COLO668 (cell line): ENCODE measurements around the gene ZBED4.
A peak's percentile ranks its signal among the peaks of the same experiment; 100 is the strongest.
"Not testable (repeated sequence)": the region's sequence is repeated elsewhere in the genome, so short reads cannot be mapped to it uniquely, and the experiment has no call there.

Experiments
- DNase-seq: peaks from one replicate; lab custom pipeline; 2025; ENCODE audit not compliant: unreplicated experiment; lab: John Stamatoyannopoulos, UW

The ZBED4 gene, protein sequence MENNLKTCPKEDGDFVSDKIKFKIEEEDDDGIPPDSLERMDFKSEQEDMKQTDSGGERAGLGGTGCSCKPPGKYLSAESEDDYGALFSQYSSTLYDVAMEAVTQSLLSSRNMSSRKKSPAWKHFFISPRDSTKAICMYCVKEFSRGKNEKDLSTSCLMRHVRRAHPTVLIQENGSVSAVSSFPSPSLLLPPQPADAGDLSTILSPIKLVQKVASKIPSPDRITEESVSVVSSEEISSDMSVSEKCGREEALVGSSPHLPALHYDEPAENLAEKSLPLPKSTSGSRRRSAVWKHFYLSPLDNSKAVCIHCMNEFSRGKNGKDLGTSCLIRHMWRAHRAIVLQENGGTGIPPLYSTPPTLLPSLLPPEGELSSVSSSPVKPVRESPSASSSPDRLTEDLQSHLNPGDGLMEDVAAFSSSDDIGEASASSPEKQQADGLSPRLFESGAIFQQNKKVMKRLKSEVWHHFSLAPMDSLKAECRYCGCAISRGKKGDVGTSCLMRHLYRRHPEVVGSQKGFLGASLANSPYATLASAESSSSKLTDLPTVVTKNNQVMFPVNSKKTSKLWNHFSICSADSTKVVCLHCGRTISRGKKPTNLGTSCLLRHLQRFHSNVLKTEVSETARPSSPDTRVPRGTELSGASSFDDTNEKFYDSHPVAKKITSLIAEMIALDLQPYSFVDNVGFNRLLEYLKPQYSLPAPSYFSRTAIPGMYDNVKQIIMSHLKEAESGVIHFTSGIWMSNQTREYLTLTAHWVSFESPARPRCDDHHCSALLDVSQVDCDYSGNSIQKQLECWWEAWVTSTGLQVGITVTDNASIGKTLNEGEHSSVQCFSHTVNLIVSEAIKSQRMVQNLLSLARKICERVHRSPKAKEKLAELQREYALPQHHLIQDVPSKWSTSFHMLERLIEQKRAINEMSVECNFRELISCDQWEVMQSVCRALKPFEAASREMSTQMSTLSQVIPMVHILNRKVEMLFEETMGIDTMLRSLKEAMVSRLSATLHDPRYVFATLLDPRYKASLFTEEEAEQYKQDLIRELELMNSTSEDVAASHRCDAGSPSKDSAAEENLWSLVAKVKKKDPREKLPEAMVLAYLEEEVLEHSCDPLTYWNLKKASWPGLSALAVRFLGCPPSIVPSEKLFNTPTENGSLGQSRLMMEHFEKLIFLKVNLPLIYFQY

DNA sequence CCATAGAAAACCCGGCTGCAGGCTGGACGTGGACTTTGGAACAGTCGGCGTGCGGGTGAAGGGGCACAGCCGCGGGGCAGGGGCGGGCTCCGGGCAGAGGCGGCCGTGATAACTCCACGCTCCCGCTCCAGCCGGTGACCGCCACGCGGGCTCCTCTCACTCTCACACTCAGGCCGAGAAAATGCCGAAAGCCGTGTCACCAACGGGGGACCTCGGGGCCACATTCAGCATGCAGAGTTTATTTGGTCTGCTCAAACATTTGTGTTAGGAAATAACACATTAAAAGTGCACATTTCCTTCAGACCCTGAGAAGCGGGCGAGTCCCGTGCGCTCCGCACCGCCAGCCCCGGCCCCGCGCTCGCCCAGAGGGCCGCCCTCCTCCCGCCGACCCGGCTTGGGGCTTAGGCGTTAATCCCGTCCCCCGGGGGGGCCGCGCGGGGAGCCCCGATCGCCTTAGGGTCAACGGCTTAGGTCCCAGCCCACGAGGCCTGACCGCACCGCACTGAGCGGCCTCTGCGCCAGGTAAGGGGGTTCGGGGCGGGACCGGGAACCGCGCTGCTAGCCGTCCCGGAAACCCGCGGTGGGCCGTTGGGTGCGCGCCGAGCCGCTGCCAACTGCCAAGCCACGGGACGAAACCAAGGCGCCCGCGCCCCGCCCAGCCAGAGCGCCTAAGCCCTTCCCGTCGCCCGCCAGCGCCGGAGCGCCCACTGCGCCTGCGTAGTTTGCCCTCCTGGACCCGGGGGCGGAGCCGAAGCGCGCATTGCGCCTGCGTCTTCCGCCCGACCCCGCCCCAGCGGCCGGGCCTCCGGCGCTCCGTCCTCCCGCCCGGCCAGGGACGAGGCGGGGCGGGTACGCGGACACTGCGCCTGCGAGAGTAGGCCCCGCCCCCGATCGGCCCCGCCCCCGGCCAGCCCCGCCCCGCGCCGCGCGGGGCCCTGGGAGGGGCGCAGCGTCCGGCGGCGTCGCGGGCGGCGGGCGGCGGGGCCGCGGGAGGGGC is at the start of gene ZBED4:
Gene ZBED4, plus strand, starts transcription at position 947 of the 997 bp plus-strand sequence. CDS start 29,819 bp downstream, outside the sequence.
- DNase-seq: peak; percentile 99

DNA sequence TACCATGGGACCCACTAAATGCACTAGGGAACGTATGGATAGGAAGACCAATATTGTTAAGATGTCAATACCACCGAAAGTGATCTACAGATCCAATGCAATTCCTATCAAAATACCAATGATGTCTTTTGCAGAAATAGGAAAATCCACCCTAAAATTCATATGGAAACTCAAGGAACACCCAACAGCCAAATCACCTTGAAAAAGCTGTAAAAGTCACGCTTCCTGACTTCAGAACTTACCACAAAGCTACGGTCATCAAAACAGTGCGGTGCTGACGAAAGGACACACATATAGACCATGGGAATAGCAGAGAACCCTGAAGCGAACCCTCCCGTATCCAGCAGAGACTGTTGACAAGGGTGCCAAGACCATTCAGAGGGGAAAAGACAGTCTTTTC is 46.5 kb upstream of the ZBED4 start:
- DNase-seq: no peak

DNA sequence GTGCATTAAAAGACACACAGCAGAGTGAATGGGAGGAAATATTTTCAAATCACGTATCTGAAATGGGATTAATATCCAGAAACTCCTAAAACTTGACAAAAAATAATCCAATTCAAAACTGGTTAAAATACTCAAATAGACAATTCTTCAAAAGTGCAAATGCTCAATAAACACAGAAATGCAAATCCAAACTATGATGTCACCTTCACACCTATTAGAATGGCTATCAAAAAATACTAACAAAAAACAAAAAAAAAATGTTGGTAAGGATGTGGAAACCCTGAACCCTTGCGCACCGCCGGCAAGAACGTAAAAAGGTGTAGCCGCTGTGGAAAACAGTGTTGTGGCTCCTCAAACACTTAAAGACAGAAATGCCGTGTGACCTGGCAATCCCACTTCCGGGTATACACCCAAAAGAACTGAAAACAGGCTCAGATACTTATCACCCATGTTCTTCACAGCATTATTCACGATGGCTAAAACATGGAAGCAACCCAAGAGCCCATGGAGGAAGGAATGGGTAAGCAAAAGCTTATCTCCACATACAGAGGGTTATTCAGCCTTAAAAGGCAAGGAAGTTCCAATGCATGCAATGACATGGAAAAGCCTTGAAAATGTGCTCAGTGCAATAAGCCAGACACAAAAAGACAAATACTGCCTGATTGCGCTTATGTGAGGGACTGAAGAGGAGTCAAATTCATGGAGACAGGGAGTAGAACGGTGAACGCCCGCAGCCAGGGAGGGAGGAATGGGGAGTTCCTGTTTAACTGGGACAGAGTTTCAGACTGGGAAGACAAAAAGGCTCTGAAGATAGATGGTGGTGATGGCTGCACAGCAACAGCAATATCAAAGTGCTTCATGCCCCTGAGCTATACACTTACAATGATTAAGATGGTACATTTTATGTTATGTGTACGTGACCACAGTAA is 45.6 kb upstream of the ZBED4 start:
- no peak for DNase-seq

DNA sequence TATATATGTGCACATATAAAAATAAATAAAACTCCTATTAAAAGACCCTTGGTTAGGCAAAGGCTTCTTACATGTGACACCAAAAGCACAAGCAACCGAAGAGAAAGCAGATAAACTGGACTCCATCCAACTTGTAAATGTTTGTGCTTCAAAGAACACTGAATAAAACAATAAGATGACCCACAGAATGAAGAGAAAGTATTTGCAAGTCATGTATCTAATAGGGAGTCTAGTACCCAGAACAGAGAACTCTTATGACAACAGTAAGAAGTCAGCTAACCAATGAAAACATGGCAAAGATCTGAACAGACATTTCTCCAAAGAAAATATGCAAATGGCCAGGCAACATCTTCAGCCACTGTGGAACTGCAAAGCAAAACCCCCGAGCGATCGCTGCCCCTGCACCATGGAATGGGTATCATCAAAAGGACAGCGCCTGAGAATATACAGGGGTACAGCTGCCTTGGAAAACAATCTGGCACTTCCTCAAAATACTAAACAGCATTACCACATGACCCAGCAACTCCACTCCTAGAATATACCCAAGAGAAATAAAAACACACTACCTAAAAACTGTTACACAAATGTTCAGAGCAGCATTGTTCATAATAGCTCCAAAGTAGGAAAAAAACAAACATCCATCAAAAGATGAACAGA is 43.2 kb upstream of the ZBED4 start:
- no peak for DNase-seq

DNA sequence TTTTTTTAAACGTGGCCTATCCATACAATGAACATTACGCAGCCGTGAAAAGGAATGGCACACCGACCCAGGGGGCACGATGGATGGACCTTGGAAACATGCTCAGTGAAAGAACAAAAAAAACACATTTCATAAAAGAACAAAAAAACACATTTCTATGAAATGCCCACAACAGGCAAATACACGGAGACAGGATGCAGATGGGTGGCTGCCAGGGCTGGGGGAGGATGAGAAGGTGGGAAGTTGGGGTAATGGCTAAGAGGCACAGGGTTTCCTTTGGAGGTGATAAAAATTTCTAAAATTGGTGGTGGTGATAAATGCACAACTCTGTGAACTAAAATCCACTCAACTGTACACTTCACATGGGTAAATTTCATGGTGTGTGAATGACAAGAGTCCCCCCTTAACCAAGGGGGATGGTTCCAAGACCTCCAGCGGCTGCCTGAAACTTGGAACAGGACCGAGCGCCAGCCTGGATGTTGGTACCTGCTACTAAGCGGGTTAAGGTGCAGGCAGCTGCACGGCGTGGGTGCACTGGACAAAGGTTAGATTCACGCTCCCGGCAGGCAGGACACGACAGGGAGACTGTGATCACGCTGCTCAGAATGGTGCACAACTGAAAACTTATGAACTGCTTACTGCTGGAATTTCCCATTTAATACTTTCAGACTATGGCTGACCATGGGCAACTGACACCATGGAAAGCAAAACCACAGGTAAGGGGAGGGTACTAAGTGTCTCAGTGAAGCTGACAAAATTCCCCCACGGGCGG is 42.4 kb upstream of the ZBED4 start:
- no peak for DNase-seq

DNA sequence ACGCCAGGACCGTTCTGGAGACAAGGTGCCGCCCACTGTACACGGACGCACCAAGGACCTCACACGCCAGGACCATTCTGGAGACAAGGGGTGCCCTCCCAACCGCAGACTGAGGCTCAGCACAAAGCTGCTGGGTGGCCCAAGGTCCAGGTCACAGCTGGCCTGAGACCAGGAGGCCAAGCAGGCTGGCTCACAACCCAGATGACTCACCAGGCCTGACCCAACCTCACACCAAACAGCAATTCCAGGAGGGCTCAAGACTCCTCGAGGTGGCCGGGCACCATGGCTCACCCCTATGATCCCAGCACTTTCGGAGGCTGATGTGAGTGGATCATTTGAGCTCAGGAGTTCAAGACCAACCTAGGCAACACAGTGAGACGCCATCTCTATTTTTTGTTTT is 40.8 kb upstream of the ZBED4 start:
- no peak for DNase-seq

DNA sequence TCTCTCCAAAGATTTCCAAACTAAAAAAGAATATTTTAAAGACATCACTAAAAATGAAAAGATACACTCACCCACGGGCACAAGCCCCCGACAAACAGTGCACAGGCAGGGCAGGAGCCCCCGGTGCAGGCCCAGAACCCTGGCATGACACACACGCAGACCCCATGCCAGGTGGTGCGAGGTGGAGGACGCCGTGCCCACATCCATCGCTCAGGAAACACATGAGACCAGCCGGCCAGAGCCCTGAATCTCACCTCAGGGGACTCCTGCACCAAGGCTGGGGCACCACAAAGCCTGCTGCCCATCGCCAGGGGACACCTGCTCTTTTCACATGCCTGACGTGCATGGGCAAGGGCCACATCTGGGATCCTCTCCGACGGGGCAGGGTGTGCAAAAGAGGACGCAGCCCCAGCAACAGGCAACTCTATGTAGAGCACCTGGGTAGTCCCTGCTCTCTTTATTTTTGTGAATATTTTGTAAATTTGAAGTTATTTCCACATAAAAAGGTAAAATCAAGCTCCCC is 39.4 kb upstream of the ZBED4 start:
- no peak for DNase-seq

DNA sequence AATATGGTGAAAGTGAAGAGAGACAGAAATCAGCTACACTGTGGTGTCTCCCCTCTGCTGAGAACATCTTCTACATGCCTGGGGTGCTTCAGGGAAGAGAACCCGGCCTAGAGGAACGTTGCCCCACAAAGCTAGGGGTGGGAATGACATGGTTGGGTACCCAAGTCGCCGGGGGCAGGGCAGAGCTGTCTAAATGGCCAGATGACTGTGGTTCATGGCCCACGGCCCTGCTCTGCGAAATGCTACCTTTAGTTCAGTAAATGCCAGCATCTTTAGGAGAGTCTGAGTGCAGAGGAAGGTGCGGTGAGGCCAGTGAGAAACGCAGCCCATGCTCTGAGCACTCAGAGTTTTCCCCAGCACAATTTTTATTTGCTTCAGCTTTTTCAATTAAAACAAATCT is 38.8 kb upstream of the ZBED4 start:
- no peak for DNase-seq

DNA sequence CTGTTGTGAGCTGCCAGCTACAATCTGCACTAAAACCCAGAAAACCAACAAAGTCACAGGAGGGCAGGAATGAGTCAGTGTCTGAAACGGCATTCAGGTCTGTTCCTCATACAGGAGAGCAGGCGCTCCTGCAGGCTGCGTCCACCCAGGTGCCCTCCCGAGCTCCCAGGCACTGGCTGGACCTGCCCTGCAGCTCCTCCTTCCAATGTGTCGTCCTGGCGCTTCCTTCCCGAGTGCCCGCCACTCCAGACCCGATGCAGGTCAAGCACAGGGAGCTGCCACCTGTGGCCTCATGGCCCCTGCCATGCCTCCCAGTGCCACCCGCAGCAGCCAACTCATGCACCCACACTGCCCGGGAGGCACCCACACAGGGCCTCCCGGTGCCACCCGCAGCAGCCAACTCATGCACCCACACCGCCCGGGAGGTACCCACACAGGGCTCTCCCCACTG is 38.0 kb upstream of the ZBED4 start:
- DNase-seq: no peak

DNA sequence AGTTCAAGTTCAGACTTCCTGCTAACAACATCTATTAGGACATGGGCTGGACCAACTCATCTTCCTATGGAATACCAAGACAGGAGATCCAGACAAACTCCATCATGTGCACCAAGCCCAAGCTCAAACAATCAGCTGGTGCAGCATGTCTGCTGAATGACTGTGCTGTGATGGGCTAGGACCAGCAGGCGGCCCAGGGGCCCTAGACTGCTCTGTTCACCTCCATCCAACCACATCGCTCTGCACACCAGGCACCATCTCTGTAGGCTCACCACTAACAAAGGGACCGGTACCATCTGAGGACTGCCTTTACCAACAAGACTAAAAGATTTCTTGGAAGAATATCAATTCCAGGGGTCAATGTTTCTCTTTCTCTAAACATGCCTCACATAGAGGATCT is 36.3 kb upstream of the ZBED4 start:
- no peak for DNase-seq

DNA sequence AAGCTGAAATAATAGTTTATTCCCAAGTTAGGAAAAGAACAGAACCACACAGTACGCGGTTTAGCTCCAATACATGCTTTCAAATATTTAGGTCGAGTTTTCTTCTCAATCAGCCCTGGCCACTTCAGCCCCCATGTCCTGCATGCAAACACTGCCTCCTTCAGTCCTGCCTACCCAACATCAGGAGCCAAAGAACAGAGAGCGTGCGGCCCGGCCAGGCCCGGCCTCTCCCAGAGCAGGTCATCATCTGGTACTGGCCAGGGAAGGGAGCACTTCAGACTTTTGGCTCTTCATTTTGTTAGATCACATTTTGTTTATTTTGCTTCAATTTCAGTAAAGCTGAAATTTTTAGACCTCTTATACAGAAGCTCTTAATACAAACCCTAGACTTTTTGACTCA is 32.7 kb upstream of the ZBED4 start:
- no peak for DNase-seq

DNA sequence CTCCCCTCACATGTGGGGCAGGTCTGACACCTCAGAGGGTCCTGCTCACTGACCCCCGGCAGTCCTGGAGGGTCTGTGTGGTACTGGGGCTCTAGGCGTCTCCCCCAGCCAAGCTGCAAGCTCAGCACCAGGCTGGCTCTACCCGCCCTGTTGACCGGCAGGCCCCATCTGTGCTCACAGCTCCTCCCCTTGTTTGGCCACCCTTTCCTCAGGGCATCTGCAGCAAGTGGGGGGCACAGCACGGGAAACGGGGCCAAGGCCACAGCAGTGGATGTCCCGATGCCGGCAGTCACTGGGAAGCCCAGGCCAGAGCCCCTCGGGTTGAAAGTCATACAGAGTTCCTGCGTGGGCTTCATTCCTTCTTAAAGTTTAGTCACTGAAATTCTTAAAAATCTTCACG is 31.9 kb upstream of the ZBED4 start:
- DNase-seq: not testable (repeated sequence)

DNA sequence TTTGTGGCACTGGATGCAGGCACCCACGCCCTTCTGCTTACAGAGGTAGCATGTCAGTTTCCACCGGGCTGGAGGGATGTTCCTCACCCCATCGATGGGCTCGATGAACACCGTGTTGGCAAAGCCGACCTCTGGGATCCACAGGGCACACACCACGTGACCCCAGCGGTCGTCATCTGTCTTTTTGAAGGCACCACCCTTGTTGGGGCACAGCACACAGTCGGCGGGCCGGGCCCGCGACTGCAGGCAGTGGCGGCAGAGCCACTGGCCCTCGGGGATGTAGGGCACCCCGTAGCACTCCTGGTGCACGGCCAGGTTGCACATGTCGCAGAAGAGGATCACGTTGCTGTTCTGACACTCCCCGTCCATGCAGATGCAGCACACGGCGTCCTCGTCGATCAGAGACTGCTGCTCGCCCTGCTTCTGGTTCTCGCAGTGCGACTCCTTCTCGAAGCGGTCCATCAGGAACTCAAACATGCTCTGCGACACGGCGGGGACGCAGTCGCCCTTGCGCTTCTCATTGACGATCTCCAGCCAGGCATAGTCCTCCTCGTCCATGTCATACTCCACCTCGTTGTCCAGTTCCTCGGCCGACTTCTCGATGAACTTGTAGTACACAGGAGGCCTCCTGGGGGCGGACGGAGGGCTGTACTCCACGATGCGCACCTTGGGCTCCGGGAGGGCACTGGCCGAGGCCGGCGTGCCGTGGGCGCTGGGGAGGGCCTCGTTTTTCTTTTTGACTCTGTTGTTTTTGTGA is 30.2 kb upstream of the ZBED4 start:
- DNase-seq: no peak

DNA sequence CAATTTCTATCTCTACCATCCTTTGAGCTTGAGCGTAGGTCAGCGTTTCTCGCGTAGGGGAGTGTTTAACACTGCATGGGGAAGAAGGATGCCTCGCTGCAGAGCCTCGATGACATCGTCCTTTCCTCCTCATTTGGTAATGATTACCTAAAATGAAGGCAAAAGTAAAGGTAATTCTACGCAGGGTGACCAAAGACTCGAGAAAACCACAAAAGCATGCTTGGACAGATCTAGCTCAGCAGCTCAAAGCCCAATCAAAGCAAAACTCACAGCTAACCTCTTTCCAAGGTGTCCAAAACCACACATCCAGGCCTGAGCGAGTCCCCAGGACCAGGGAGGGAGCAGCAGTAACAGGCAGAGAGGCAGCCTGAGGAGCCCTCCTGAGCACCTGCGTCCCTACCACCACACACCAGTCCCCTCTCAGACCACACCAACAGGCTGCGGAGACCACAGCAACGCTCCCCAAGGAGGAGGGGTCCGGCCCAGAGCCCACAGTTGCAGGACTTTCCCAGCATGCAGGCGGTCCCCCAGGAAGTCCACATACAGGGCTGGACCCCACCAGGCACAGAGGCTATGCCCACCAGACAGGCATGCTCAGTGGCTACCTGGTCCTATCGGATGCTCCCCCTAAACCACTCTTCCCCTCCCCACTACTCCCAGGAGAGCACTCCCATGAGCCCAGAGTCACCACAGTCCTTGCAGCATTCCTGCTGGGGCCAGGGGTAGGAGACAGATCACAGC is 29.3 kb upstream of the ZBED4 start:
- DNase-seq: no peak

DNA sequence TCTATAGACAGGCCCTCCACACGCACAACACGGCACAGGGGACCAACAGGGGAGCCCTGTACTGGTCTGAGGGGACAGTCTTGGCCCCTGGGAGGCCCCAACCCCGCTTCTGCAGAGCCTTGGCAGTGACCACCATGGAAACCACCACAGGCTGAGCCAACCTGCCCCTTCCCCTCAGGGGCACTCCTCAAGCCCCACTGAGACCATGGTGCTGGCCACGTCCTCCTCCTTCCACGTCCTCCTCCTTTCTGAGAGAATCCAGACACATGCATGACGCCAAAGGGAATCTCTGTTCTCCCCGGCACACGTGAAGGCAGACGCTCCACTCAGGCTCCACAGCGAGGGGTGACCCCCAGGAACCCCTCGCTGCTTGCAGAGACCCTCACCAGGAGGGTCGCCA is 28.7 kb upstream of the ZBED4 start:
- DNase-seq: no peak

DNA sequence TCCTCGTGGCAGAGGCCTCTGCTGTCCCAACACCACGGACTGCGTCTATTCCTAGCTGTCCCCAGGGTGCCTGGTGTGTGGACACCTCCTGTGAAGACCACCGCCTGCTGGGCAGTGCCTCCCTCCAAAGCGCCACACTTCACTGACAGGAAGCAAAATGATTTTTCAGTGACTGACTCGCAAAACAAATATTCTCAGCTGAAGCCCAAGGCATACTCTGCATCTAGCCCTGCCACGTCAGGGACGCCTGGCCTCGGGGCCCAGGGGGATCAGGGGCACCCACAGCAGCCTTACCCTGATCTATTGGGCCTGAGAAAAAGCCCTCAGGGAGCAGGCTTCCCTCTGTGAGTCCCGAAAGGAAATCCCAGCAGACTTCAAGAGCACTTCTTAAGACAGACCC is 28.2 kb upstream of the ZBED4 start:
- no peak for DNase-seq
